PFSK-1 (cell line): ENCODE measurements around the gene QRFP.

Source experiments
- FOXP2 ChIP-seq: optimal IDR thresholded peaks from 2 replicates; pipeline ENCODE3; 2011; ENCODE audit warnings: borderline replicate concordance, control low read depth, inconsistent platforms; ENCODE audit not compliant: insufficient read depth; ENCODE audit errors: extremely low read length, extremely low read depth
- POLR2AphosphoS5 ChIP-seq: IDR thresholded peaks from 2 replicates; pipeline ENCODE4 v1.6.1; 2012; ENCODE audit warnings: low read depth, mild to moderate bottlenecking, control low read depth, low read length, moderate library complexity
- SIN3A ChIP-seq: IDR thresholded peaks from 2 replicates; pipeline ENCODE4 v1.6.1; 2012; ENCODE audit warnings: mild to moderate bottlenecking, low read length, moderate library complexity, borderline replicate concordance; ENCODE audit not compliant: insufficient read depth
- TAF1 ChIP-seq: IDR thresholded peaks from 2 replicates; pipeline ENCODE4 v1.6.1; 2012; ENCODE audit warnings: low read length, control low read depth, borderline replicate concordance; ENCODE audit not compliant: insufficient read depth
- TF ChIP-seq, protein P1 (sequence below), 2 experiments: IDR thresholded peaks; 2 replicates each; pipeline versions ENCODE4 v1.6.1 to v1.8.0; 2011 to 2012; ENCODE audit warnings: low read depth in 2 of 2, low read length in 2 of 2, control low read depth in 1 of 2, inconsistent platforms in 1 of 2, mild to moderate bottlenecking in 1 of 2, moderate library complexity in 1 of 2; ENCODE audit not compliant: insufficient read depth in 1 of 2

DNA sequence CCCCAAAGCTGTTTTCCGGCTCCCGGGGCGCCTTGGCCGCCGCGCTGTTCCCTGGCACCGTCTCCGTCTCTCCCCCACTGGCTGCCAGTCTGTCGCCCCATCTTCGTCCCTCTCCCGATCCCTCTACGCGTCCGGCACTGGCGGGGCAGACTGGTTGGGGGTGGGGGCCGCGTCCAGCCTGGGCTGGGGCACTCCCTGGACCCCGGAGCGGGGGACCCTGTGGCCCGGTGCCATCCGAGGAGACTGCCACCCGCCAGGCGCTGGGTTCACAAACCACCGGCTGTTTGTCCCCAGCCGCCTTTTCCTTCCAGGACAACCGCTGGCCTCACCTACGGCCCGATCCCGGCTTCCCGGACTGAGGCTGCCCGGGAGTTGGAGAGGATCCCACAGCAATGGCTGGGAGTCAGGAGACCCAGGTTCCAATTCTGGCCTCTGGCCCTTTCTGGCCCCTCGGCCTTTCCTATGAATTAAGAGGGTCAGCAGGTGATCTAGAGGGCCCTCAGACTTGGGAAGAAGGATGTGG lies 43.5 kb upstream of the QRFP start:
- TF ChIP-seq POLR2AphosphoS5 (no peak), TAF1 (no peak), SIN3A (no peak), FOXP2 (no peak)
- TF ChIP-seq, protein P1, sequence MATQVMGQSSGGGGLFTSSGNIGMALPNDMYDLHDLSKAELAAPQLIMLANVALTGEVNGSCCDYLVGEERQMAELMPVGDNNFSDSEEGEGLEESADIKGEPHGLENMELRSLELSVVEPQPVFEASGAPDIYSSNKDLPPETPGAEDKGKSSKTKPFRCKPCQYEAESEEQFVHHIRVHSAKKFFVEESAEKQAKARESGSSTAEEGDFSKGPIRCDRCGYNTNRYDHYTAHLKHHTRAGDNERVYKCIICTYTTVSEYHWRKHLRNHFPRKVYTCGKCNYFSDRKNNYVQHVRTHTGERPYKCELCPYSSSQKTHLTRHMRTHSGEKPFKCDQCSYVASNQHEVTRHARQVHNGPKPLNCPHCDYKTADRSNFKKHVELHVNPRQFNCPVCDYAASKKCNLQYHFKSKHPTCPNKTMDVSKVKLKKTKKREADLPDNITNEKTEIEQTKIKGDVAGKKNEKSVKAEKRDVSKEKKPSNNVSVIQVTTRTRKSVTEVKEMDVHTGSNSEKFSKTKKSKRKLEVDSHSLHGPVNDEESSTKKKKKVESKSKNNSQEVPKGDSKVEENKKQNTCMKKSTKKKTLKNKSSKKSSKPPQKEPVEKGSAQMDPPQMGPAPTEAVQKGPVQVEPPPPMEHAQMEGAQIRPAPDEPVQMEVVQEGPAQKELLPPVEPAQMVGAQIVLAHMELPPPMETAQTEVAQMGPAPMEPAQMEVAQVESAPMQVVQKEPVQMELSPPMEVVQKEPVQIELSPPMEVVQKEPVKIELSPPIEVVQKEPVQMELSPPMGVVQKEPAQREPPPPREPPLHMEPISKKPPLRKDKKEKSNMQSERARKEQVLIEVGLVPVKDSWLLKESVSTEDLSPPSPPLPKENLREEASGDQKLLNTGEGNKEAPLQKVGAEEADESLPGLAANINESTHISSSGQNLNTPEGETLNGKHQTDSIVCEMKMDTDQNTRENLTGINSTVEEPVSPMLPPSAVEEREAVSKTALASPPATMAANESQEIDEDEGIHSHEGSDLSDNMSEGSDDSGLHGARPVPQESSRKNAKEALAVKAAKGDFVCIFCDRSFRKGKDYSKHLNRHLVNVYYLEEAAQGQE (IDR thresholded peaks at IDR 0.05; ENCODE audit: insufficient read depth in 1 of 2, low read depth in 2 of 2, low read length in 2 of 2): no peak
